HCT116 (cell line): ENCODE results near the gene AK2. TPM values are rescaled to one million over a fixed set of nuclear protein-coding genes. Genes with fewer than 3 reads are reported as not detected.

ENCODE experiments used
- CEBPB ChIP-seq: IDR thresholded peaks from 2 replicates; pipeline ENCODE4 v1.6.1; 2012; ENCODE audit warnings: low read depth
- ELF1 ChIP-seq: IDR thresholded peaks from 2 replicates; pipeline ENCODE4 v1.6.1; 2012; ENCODE audit warnings: low read depth, borderline replicate concordance
- EZH2phosphoT487 ChIP-seq: fragments of 200-600 bp; IDR thresholded peaks from 2 replicates; pipeline ENCODE4 v1.6.1; 2018; ENCODE audit warnings: antibody characterized with exemption, borderline replicate concordance
- POLR2AphosphoS5 ChIP-seq: IDR thresholded peaks from 2 replicates; pipeline ENCODE4 v1.6.1; 2011; ENCODE audit warnings: mild to moderate bottlenecking, low read depth, low read length, moderate library complexity
- YY1 ChIP-seq: IDR thresholded peaks from 2 replicates; pipeline ENCODE4 v1.6.1; 2011; ENCODE audit warnings: low read length, low read depth, moderate library complexity, mild to moderate bottlenecking; ENCODE audit not compliant: insufficient replicate concordance; ENCODE audit errors: extremely low read depth
- total RNA-seq: library from RNA; stranded (reverse); gene quantifications from one replicate; pipeline ENCODE4 v1.2.1, GENCODE V29; 2021; ENCODE audit not compliant: unreplicated experiment
- TF ChIP-seq, protein P1 (sequence below), 3 experiments: fragments of 200-600 bp in 1 of 3; sonication (generic) in 1 of 3; IDR thresholded peaks in 2 of 3; conservative IDR thresholded peaks in 1 of 3; 2 replicates each; pipeline ENCODE4 v1.5.1; 2012 to 2017; ENCODE audit warnings: low read depth in 2 of 3, low read length in 2 of 3, antibody characterized with exemption in 1 of 3, borderline replicate concordance in 1 of 3, control low read depth in 1 of 3, mild to moderate bottlenecking in 1 of 3, mixed read lengths in 1 of 3, mixed run types in 1 of 3, moderate library complexity in 1 of 3; ENCODE audit not compliant: insufficient read depth in 1 of 3
- TF ChIP-seq, protein P2 (sequence below): IDR thresholded peaks from 2 replicates; pipeline ENCODE4 v1.6.1; 2012; ENCODE audit warnings: low read depth
- TF ChIP-seq, protein P3 (sequence below): IDR thresholded peaks from 2 replicates; pipeline ENCODE4 v1.6.1; 2012
- TF ChIP-seq, protein P4 (sequence below): IDR thresholded peaks from 2 replicates; pipeline ENCODE4 v1.6.1; 2012

AK2 gene
- total RNA-seq, 1 experiment from 2014 or later: 233 TPM

DNA sequence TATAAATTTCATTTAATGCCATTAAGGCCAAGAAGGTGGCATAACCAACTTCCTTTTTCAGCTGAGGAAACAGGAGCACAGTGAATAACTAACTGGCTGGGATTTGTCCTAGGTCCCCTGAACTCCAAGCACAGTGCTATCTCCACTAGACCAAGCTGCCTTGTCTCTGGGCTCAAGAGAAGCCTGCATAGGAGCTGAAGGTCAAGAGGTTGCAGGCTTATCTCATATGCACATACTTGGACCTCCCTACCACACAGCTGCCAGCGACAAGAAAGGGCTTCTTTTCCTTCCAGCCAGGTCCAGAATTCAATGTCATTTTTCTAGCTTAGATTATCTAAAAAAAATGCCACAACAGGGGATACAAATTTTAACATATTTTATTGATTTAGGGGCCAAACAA, 27.1 kb downstream of the AK2 start (continued):
- TF ChIP-seq, protein P1, sequence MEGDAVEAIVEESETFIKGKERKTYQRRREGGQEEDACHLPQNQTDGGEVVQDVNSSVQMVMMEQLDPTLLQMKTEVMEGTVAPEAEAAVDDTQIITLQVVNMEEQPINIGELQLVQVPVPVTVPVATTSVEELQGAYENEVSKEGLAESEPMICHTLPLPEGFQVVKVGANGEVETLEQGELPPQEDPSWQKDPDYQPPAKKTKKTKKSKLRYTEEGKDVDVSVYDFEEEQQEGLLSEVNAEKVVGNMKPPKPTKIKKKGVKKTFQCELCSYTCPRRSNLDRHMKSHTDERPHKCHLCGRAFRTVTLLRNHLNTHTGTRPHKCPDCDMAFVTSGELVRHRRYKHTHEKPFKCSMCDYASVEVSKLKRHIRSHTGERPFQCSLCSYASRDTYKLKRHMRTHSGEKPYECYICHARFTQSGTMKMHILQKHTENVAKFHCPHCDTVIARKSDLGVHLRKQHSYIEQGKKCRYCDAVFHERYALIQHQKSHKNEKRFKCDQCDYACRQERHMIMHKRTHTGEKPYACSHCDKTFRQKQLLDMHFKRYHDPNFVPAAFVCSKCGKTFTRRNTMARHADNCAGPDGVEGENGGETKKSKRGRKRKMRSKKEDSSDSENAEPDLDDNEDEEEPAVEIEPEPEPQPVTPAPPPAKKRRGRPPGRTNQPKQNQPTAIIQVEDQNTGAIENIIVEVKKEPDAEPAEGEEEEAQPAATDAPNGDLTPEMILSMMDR (IDR thresholded peaks at IDR 0.05 in 2 of 3, conservative IDR thresholded peaks at IDR 0.05 in 1 of 3; ENCODE audit: borderline replicate concordance in 1 of 3, insufficient read depth in 1 of 3, low read depth in 2 of 3, low read length in 2 of 3): no peak
- TF ChIP-seq EZH2phosphoT487: no peak
- TF ChIP-seq, protein P2, sequence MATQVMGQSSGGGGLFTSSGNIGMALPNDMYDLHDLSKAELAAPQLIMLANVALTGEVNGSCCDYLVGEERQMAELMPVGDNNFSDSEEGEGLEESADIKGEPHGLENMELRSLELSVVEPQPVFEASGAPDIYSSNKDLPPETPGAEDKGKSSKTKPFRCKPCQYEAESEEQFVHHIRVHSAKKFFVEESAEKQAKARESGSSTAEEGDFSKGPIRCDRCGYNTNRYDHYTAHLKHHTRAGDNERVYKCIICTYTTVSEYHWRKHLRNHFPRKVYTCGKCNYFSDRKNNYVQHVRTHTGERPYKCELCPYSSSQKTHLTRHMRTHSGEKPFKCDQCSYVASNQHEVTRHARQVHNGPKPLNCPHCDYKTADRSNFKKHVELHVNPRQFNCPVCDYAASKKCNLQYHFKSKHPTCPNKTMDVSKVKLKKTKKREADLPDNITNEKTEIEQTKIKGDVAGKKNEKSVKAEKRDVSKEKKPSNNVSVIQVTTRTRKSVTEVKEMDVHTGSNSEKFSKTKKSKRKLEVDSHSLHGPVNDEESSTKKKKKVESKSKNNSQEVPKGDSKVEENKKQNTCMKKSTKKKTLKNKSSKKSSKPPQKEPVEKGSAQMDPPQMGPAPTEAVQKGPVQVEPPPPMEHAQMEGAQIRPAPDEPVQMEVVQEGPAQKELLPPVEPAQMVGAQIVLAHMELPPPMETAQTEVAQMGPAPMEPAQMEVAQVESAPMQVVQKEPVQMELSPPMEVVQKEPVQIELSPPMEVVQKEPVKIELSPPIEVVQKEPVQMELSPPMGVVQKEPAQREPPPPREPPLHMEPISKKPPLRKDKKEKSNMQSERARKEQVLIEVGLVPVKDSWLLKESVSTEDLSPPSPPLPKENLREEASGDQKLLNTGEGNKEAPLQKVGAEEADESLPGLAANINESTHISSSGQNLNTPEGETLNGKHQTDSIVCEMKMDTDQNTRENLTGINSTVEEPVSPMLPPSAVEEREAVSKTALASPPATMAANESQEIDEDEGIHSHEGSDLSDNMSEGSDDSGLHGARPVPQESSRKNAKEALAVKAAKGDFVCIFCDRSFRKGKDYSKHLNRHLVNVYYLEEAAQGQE: no peak
- no peak for TF ChIP-seq CEBPB
- TF ChIP-seq, protein P3, sequence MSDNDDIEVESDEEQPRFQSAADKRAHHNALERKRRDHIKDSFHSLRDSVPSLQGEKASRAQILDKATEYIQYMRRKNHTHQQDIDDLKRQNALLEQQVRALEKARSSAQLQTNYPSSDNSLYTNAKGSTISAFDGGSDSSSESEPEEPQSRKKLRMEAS: no peak
- no peak for TF ChIP-seq ELF1
- TF ChIP-seq YY1: no peak
- TF ChIP-seq, protein P4, sequence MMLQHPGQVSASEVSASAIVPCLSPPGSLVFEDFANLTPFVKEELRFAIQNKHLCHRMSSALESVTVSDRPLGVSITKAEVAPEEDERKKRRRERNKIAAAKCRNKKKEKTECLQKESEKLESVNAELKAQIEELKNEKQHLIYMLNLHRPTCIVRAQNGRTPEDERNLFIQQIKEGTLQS: no peak
- TF ChIP-seq POLR2AphosphoS5: no peak
